GF-D8 (cell line): ENCODE data around the gene ZFR.
"Not testable (repeated sequence)": the region's sequence is repeated elsewhere in the genome, so short reads cannot be mapped to it uniquely, and the experiment has no call there.

Source experiments
- DNase-seq: peaks from one replicate; lab custom pipeline; 2025; lab: John Stamatoyannopoulos, UW

The ZFR gene

GRCh38 chr5:32319926-32320543, 124.5 kb downstream of the ZFR start:
- DNase-seq: no peak

- DNase-seq: no peak
These were observed 125.1 kb downstream of the ZFR start for GRCh38 chr5:32319392-32319791.

GRCh38 chr5:32317041-32317440, 127.5 kb downstream of the ZFR start:
- no peak for DNase-seq

- DNase-seq: no peak
These were observed 129.1 kb downstream of the ZFR start for GRCh38 chr5:32315221-32316014.

GRCh38 chr5:32314658-32315057, 129.9 kb downstream of the ZFR start:
- no peak for DNase-seq

GRCh38 chr5:32314152-32314488, 130.4 kb downstream of the ZFR start:
- DNase-seq: not testable (repeated sequence)

GRCh38 chr5:32312595-32313332, 131.8 kb downstream of the ZFR start, which contains the start of gene MTMR12:
Gene MTMR12 (minus strand): TSS chr5:32312939. CDS start chr5:32312838, 101 bp downstream.
- peak; percentile 98 for DNase-seq

GRCh38 chr5:32312197-32312594, 132.3 kb downstream of the ZFR start:
- DNase-seq: peak; percentile 24

- DNase-seq: no peak
These were observed 132.9 kb downstream of the ZFR start for GRCh38 chr5:32311404-32312196.

- no peak for DNase-seq
These were observed 134.8 kb downstream of the ZFR start for GRCh38 chr5:32309761-32310160.

GRCh38 chr5:32308946-32309345, 135.6 kb downstream of the ZFR start:
- peak; percentile 32 for DNase-seq

GRCh38 chr5:32307769-32308194, 136.8 kb downstream of the ZFR start:
- no peak for DNase-seq

GRCh38 chr5:32304622-32305021, 139.9 kb downstream of the ZFR start:
- DNase-seq: peak; percentile 53
